Esophagus squamous epithelium (tissue), 5 donors: ENCODE measurements around the gene POSTN. TPM values are rescaled to one million over a fixed set of nuclear protein-coding genes. Genes with fewer than 3 reads are reported as not detected.

Experiments
- DNase-seq: peaks from one replicate; lab custom pipeline; 2025; lab: John Stamatoyannopoulos, UW
- H3K27ac ChIP-seq, 4 donors: fragments of 200-600 bp; sonication (generic); one replicate each; pipeline ENCODE4 v1.5.1; 2016 to 2019; ENCODE audit warnings: mild to moderate bottlenecking in 1 of 4
- H3K27me3 ChIP-seq, 4 donors: fragments of 200-600 bp; sonication (generic); 1 replicate in 3 of 4; 2 replicates in 1 of 4; pipeline versions ENCODE4 v1.5.1 to v1.6.0; 2017 to 2021; ENCODE audit warnings: antibody characterized with exemption in 1 of 4
- H3K36me3 ChIP-seq, 3 donors: fragments of 200-600 bp; sonication (generic); one replicate each; pipeline ENCODE4 v1.5.1; 2016 to 2019
- H3K4me1 ChIP-seq, 3 donors: fragments of 200-600 bp; sonication (generic); one replicate each; pipeline ENCODE4 v1.5.1; 2017 to 2019
- H3K4me3 ChIP-seq, 4 donors: fragments of 200-600 bp; sonication (generic); 1 replicate in 3 of 4; 2 replicates in 1 of 4; pipeline ENCODE4 v1.5.1; 2016 to 2019; ENCODE audit warnings: mild to moderate bottlenecking in 2 of 4, moderate library complexity in 1 of 4
- H3K9me3 ChIP-seq, 3 donors: fragments of 200-600 bp; sonication (generic); one replicate each; pipeline ENCODE4 v1.5.1; 2016 to 2019
- CTCF ChIP-seq, 6 experiments: fragments of 450-650 bp in 4 of 6; fragments of 200-600 bp in 2 of 6; sonication (generic) in 2 of 6; IDR thresholded peaks; one replicate each; pipeline ENCODE4 v1.5.1; 2016 to 2019; ENCODE audit warnings: antibody characterized with exemption in 6 of 6, mild to moderate bottlenecking in 4 of 6, moderate library complexity in 4 of 6
- POLR2A ChIP-seq, 4 donors: fragments of 450-650 bp; IDR thresholded peaks; one replicate each; pipeline ENCODE4 v1.6.1; 2017; ENCODE audit warnings: antibody characterized with exemption in 4 of 4, mild to moderate bottlenecking in 4 of 4, moderate library complexity in 3 of 4
- WGBS, 2 donors: methylation state at CpG; one replicate each; pipeline ENCODE4 v1.1.5; 2018; 5-methylcytosine and 5-hydroxymethylcytosine counted together
- intact Hi-C: fragments of 100-400 bp; cut with DNase I; formaldehyde crosslinking; loops from one replicate; pipeline ENCODE4 v1.15.0; 2022
- total RNA-seq, 4 donors: library from RNA; depleted of rRNA; stranded (reverse); fragments of >200 nt; gene quantifications; one replicate each; pipeline ENCODE4 v1.1.0, GENCODE V29; 2016
- donor health status: DM: yes; HTN: yes; CAD: no.

POSTN gene
- total RNA-seq, 4 donors from 2014 or later, result 2.1 to 33.2 (median 11.0) TPM

GRCh38 chr13:37618554-37618953 is 20.0 kb upstream of the POSTN start:
- 49 to 50% methylated on average over 2 of the region's 2 CpGs for WGBS, 2 donors
- no peaks in the 10 kb centered on the region for H3K27me3 ChIP-seq
- H3K9me3 ChIP-seq, result no peaks in the 10 kb centered on the region
- no peak overlapping the region for H3K4me3 ChIP-seq
- no peaks in the 10 kb centered on the region for H3K36me3 ChIP-seq
- intact Hi-C loops, result no loop called here
- no peak for TF ChIP-seq POLR2A (IDR thresholded peaks at IDR 0.05)
- TF ChIP-seq CTCF (IDR thresholded peaks at IDR 0.05), result no peak
- no peaks in the 10 kb centered on the region for H3K4me1 ChIP-seq
- no peak overlapping the region for H3K27ac ChIP-seq
- DNase-seq, result no peak

GRCh38 chr13:37617173-37617572 is 18.6 kb upstream of the POSTN start:
- no peak overlapping the region for H3K4me3 ChIP-seq
- DNase-seq, result no peak
- 82% methylated on average over 1 of the region's 1 CpG for WGBS, 2 donors

GRCh38 chr13:37616131-37616530 is 17.6 kb upstream of the POSTN start:
- no peak for DNase-seq
- intact Hi-C loops, result no loop called here
- H3K27ac ChIP-seq, result no peak overlapping the region
- WGBS, 2 donors, result 94 to 100% methylated on average over 1 of the region's 1 CpG
- H3K4me3 ChIP-seq, result no peak overlapping the region
- no peaks in the 10 kb centered on the region for H3K36me3 ChIP-seq
- TF ChIP-seq POLR2A (IDR thresholded peaks at IDR 0.05), result no peak
- no peak for TF ChIP-seq CTCF (IDR thresholded peaks at IDR 0.05)
- no peaks in the 10 kb centered on the region for H3K27me3 ChIP-seq
- no peaks in the 10 kb centered on the region for H3K9me3 ChIP-seq
- no peaks in the 10 kb centered on the region for H3K4me1 ChIP-seq

More at GRCh38 chr13:37617173-37617572, 18.6 kb upstream of the POSTN start:
- no peak overlapping the region for H3K27ac ChIP-seq
- H3K9me3 ChIP-seq, result no peaks in the 10 kb centered on the region
- no peaks in the 10 kb centered on the region for H3K27me3 ChIP-seq
- H3K4me1 ChIP-seq, result no peaks in the 10 kb centered on the region
- intact Hi-C loops, result no loop called here
- no peaks in the 10 kb centered on the region for H3K36me3 ChIP-seq
- TF ChIP-seq POLR2A (IDR thresholded peaks at IDR 0.05) (no peak), CTCF (IDR thresholded peaks at IDR 0.05) (no peak)

DNA sequence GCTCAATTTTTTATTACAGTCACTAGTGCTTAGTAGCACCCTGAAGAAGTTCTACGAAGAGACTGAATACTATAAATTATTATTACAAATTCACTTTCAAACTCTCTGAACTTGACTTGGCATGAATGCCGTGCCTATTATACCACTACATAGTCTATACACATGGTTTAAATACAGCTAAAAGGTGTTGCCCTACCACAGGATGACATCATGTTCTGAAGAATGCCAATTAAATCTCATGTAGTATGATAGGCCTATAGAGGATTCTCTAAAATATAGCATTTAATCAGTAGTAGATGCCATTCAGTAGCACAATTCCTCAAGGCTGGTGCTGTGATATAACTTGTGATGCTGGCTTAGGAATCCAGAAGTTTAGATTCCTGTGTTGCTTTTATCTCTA is 16.7 kb upstream of the POSTN start:
- no peak for DNase-seq
- no peak for TF ChIP-seq POLR2A (IDR thresholded peaks at IDR 0.05)
- no peak for TF ChIP-seq CTCF (IDR thresholded peaks at IDR 0.05)

DNA sequence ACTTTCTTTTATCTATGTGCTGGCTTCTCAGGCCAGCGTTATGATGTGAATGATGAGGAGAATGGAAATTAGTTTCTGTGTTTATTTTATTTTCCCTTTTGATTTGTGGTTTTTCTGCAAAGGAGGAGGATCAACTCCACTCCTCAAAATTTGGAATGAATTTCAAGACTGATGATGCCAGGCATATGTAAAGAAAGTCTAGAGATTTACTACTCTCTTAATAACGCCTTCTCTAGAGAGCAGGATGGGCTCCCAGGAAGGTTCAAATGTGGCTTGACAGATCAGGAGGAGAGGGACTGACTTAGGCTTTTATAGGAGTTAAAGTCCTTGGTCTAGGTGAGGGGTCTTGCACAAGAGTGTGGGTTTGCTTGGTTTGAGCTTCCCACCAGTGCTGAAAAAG is 15.1 kb upstream of the POSTN start:
- Histone ChIP-seq H3K27me3 (no peaks in the 10 kb centered on the region), H3K36me3 (no peaks in the 10 kb centered on the region), H3K27ac (no peak overlapping the region), H3K9me3 (no peaks in the 10 kb centered on the region), H3K4me1 (no peaks in the 10 kb centered on the region), H3K4me3 (no peak overlapping the region)
- 47 to 63% methylated on average over 2 of the region's 2 CpGs for WGBS, 2 donors
- TF ChIP-seq CTCF (IDR thresholded peaks at IDR 0.05), result no peak
- TF ChIP-seq POLR2A (IDR thresholded peaks at IDR 0.05), result no peak
- no peak for DNase-seq
- intact Hi-C loops, result no loop called here

More for the DNA sequence above, 16.7 kb upstream of the POSTN start:
- intact Hi-C loops, result no loop called here
- Histone ChIP-seq H3K27ac (no peak overlapping the region), H3K4me3 (no peak overlapping the region), H3K27me3 (no peaks in the 10 kb centered on the region), H3K9me3 (no peaks in the 10 kb centered on the region), H3K4me1 (no peaks in the 10 kb centered on the region), H3K36me3 (no peaks in the 10 kb centered on the region)
- WGBS, 2 donors, result 39 to 64% methylated on average over 2 of the region's 2 CpGs
